Fibroblast of skin of right biceps (primary cell): ENCODE results near the gene ZC3H12D.

Source experiments
- DNase-seq: peaks from one replicate; pipeline ENCODE4 v3.0.0-alpha.2; 2013

ZC3H12D gene

GRCh38 chr6:149405823-149406765 is 78.7 kb downstream of the ZC3H12D start:
- peak; percentile 26 for DNase-seq

- DNase-seq = no peak
Observed at GRCh38 chr6:149403534-149403933, 81.3 kb downstream of the ZC3H12D start.

GRCh38 chr6:149400050-149400449 is 84.8 kb downstream of the ZC3H12D start, which contains the start of gene SUMO4:
Gene SUMO4 (plus strand): TSS chr6:149400262. CDS start chr6:149400392, 130 bp downstream.
- DNase-seq = no peak

GRCh38 chr6:149397384-149397783 is 87.4 kb downstream of the ZC3H12D start:
- no peak for DNase-seq
